Bronchial epithelial cell (primary cell): ENCODE data around the gene LGALS13. TPM values are rescaled to one million over a fixed set of nuclear protein-coding genes. Genes with fewer than 3 reads are reported as not detected.

Source experiments
- DNase-seq: peaks from one replicate; pipeline ENCODE4 v3.0.0-alpha.2; 2010; ENCODE audit warnings: low read depth
- FAIRE-seq: peaks from 2 replicates; lab custom pipeline; 2011; peaks lifted over from hg19 to GRCh38; lab: Jason Lieb, UNC
- H3K27me3 ChIP-seq: 2 replicates; pipeline ENCODE4 v1.5.1; 2011; ENCODE audit warnings: low read length; ENCODE audit not compliant: control insufficient read depth, insufficient read depth
- H3K36me3 ChIP-seq: 2 replicates; pipeline ENCODE4 v1.5.1; 2011; ENCODE audit warnings: low read length; ENCODE audit not compliant: control insufficient read depth, insufficient read depth
- H3K4me3 ChIP-seq: 2 replicates; pipeline ENCODE4 v1.5.1; 2011; ENCODE audit warnings: mild to moderate bottlenecking, low read depth, low read length, control low read depth
- total RNA-seq: library from RNA; depleted of rRNA; stranded (reverse); fragments of >200 nt; gene quantifications from 2 replicates; pipeline ENCODE4 v1.2.1, GENCODE V29; 2014
- TF ChIP-seq, protein P1 (sequence below): IDR thresholded peaks from 2 replicates; pipeline ENCODE4 v1.5.1; 2011; ENCODE audit warnings: mild to moderate bottlenecking, moderate library complexity, low read length, control low read depth, inconsistent platforms; ENCODE audit not compliant: insufficient read depth, severe bottlenecking

The LGALS13 gene
- total RNA-seq, 1 donor from 2014 or later, result not detected

DNA sequence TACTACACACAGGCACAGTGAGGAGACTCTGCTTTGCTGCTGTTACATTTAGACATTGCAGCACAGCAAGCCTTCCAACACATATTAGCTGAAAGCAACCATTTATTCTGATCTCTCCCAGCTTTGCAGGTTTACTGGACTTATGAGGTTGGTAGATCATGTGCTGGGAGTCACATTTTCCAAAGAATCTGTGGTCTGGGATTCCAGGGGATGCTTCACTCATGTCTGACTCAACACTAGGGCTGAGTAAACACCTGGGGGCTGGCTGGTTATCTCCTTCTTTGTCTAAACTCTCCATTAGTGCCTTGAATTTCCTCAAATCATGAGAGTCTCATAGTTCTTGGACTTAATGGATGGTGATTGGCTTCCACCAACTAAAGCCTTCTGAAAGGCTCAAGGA is 5.4 kb upstream of the LGALS13 start:
- no peaks in the 10 kb centered on the region for H3K27me3 ChIP-seq
- no peaks in the 10 kb centered on the region for H3K36me3 ChIP-seq
- H3K4me3 ChIP-seq, result no peak overlapping the region
- FAIRE-seq (no peak), DNase-seq (no peak)
- TF ChIP-seq, protein P1, sequence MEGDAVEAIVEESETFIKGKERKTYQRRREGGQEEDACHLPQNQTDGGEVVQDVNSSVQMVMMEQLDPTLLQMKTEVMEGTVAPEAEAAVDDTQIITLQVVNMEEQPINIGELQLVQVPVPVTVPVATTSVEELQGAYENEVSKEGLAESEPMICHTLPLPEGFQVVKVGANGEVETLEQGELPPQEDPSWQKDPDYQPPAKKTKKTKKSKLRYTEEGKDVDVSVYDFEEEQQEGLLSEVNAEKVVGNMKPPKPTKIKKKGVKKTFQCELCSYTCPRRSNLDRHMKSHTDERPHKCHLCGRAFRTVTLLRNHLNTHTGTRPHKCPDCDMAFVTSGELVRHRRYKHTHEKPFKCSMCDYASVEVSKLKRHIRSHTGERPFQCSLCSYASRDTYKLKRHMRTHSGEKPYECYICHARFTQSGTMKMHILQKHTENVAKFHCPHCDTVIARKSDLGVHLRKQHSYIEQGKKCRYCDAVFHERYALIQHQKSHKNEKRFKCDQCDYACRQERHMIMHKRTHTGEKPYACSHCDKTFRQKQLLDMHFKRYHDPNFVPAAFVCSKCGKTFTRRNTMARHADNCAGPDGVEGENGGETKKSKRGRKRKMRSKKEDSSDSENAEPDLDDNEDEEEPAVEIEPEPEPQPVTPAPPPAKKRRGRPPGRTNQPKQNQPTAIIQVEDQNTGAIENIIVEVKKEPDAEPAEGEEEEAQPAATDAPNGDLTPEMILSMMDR, result no peak

DNA sequence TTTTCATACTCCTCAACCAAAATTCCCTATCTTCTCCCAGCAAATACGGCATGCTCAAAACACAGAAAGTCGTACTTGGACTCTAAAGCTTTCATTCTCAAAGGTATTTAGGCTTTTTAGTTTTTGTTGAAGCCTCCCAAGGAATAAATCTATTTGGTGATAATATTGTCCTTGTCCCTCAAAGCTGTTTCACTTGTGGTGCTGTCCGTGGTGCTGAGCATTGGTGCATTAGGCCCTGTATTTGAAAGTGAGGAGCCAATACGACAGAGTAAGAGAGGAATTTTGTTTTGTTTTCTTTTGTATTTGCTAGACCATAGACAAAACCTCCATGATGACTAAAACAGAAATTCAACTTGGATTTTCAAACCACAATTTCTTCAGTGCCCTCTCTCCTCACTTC is 3.2 kb upstream of the LGALS13 start:
- no peaks in the 10 kb centered on the region for H3K27me3 ChIP-seq
- no peak for FAIRE-seq
- no peaks in the 10 kb centered on the region for H3K36me3 ChIP-seq
- TF ChIP-seq, protein P1, result no peak
- peak; percentile 15 for DNase-seq
- H3K4me3 ChIP-seq, result no peak overlapping the region

DNA sequence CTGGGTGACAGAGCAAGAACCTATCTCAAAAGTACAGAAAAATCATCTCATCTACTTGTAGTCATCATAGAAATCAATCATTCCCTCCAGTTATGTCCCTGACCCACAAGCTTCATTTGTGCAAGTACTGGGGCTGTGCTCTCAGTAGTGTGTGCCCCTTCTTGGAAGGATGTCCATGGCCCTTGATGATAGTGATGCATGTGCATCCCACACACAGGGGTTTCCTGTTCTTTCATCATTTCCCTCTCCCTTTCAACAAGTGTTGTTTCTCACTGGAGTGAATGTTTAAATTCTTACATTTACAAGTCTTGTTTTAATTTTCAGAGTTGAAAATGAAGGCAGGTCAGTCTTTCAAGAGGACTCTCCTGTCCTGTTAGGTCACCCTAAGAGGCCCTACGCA is 1.5 kb downstream of the LGALS13 start:
- DNase-seq (no peak), FAIRE-seq (no peak)
- Histone ChIP-seq H3K27me3 (no peaks in the 10 kb centered on the region), H3K4me3 (no peak overlapping the region), H3K36me3 (no peaks in the 10 kb centered on the region)
- TF ChIP-seq, protein P1, result no peak

DNA sequence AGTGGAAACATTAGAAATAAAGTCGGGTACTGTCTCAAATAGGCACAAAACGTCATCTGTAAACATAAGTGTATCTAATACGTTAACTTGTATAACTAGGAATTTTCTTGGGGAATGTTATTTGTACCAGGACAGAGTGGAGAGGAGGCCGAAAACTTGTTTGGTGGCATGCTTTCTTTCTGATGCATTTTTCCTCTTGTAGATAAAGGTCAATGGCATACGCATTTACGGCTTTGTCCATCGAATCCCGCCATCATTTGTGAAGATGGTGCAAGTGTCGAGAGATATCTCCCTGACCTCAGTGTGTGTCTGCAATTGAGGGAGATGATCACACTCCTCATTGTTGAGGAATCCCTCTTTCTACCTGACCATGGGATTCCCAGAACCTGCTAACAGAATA is 4.7 kb downstream of the LGALS13 start:
- H3K36me3 ChIP-seq, result no peaks in the 10 kb centered on the region
- TF ChIP-seq, protein P1, result no peak
- FAIRE-seq, result peak; percentile 68
- H3K4me3 ChIP-seq, result no peak overlapping the region
- H3K27me3 ChIP-seq, result no peaks in the 10 kb centered on the region
- no peak for DNase-seq

DNA sequence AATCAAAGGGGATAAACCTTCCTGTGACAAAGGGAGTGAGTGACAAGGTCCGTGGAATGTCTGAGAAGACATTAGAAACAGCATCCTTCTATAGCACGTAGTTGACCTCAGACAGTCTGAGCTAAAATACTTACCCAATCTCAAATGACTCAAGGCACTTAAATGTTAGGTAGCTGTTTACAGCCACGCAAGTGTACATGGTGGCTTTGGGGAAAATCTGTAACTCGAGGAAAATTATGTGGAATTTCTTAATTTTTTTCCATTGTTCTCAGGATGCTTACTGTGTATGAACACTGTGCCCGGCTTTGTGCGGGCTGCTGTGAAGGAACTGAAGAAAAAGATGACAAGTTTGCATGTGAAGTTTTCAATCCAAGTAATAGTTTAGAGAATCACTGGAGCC is 5.2 kb downstream of the LGALS13 start:
- H3K4me3 ChIP-seq, result no peak overlapping the region
- TF ChIP-seq, protein P1, result no peak
- no peaks in the 10 kb centered on the region for H3K36me3 ChIP-seq
- no peaks in the 10 kb centered on the region for H3K27me3 ChIP-seq
- no peak for DNase-seq
- FAIRE-seq, result no peak

DNA sequence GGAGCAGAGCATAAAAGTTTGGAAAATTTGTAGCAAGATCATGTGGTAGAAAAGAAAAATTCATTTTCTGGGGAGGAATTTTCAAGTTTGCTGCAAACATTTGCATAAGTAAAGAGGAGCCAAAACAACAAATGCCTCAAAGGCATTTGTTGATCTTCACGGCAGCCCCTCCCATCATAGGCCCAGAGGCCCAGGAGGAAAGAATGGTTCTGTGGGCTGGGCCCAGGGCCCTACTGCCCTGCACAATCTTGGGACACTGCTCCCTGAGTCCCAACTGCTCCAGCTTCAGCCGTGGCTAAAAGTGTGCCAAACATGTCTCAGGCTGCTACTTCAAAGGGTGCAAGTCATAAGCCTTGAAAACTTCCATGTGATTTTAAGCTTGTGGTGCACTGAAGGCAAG is 11.3 kb downstream of the LGALS13 start:
- FAIRE-seq (no peak), DNase-seq (no peak)
- TF ChIP-seq, protein P1, result no peak
- Histone ChIP-seq H3K36me3 (no peaks in the 10 kb centered on the region), H3K27me3 (no peaks in the 10 kb centered on the region), H3K4me3 (no peak overlapping the region)
